ENCODE measurements around the gene OR2T1.

The OR2T1 gene, protein sequence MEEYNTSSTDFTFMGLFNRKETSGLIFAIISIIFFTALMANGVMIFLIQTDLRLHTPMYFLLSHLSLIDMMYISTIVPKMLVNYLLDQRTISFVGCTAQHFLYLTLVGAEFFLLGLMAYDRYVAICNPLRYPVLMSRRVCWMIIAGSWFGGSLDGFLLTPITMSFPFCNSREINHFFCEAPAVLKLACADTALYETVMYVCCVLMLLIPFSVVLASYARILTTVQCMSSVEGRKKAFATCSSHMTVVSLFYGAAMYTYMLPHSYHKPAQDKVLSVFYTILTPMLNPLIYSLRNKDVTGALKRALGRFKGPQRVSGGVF

DNA sequence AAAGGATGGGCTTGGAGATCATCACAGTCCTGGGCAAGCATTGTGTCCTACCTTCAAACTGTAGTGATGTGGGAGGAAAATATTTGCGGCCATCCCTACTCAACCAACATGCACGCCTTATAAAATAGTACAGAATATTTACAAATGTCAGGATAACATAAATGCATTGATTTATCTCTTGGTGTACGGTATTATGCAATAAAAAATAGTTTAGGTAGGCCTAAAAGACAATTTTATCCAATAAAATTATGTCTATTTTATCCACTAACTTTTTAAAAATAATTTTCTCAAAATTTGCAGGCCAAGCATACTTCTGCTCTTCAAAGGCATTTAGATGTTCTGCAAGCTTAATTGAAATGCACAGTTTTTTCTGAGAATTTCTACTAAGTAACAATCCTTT is at the start of gene OR2T1:
Gene OR2T1 (plus strand): TSS at position 301 of the 400 bp plus-strand sequence. CDS start 3,100 bp downstream, outside the sequence.
- no peaks in the 10 kb centered on the region for H3K27me3 ChIP-seq
- no peak for DNase-seq
- TF ChIP-seq CTCF (IDR thresholded peaks at IDR 0.05) = no peak

DNA sequence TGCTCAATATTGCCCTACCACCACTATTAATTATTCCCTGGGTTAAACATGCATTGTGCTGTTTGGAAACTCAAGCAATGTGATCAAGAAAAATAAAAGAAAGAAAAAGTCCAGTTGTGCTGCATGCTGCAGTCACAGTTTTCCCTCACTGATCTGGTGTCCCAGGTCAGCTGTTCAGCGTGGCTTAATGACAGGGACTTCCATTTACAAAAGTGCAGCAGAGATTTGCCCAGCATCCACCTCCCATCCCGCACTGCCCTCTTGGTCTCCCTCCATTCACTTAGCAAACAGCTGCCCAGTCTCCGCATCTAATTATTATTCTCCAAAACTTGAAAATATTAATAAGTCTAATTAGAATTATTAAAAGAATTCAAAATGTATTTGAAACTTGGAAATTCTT is 43.4 kb upstream of the OR2T1 start:
- no peaks in the 10 kb centered on the region for H3K27me3 ChIP-seq
- no peaks in the 10 kb centered on the region for H3K4me1 ChIP-seq
- TF ChIP-seq CTCF (IDR thresholded peaks at IDR 0.05) = no peak
- H3K9me3 ChIP-seq = no peaks in the 10 kb centered on the region
- H3K27ac ChIP-seq = no peak overlapping the region
- no peak for DNase-seq
- intact Hi-C loops (cut with DNase I; ENCODE audit: low total_unique reads) = no loop called here
- no peak overlapping the region for H3K4me3 ChIP-seq
- no peaks in the 10 kb centered on the region for H3K36me3 ChIP-seq

More for the DNA sequence above, at the start of gene OR2T1:
- H3K36me3 ChIP-seq = no peaks in the 10 kb centered on the region
- no peak within 1 kb of the TSS for H3K27ac ChIP-seq
- no peaks in the 10 kb centered on the region for H3K9me3 ChIP-seq
- intact Hi-C loops (cut with DNase I; ENCODE audit: low total_unique reads) = no loop called here
- H3K4me1 ChIP-seq = no peaks in the 10 kb centered on the region
- no peak within 1 kb of the TSS for H3K4me3 ChIP-seq

DNA sequence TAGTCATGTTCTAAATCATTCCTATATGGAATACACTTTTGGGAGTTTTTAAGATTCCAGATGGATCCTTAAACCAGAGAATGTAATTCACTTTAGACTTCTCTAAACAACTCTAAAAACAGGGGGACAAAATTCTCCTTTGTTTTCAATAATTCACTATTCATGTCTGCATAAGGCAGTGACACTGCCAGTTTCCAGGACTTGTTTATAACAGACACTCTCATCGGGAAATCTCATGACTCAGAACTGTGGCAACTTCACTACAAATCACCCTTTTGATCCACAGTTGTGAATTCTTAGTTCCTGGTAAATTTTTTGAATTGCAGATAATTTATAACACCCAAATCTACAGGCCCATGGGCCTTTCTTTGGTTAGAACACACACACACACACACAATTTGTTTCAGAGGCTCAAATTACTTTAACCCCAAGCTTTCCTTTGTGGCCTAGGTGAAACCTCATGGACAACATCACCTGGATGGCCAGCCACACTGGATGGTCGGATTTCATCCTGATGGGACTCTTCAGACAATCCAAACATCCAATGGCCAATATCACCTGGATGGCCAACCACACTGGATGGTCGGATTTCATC is 41.6 kb upstream of the OR2T1 start, which contains the start of gene OR2T4:
Gene OR2T4 (plus strand): TSS at position 545 of the 595 bp plus-strand sequence. CDS start 0 bp downstream, at position 545.
- no peaks in the 10 kb centered on the region for H3K4me1 ChIP-seq
- DNase-seq = no peak
- intact Hi-C loops (cut with DNase I; ENCODE audit: low total_unique reads) = no loop called here

DNA sequence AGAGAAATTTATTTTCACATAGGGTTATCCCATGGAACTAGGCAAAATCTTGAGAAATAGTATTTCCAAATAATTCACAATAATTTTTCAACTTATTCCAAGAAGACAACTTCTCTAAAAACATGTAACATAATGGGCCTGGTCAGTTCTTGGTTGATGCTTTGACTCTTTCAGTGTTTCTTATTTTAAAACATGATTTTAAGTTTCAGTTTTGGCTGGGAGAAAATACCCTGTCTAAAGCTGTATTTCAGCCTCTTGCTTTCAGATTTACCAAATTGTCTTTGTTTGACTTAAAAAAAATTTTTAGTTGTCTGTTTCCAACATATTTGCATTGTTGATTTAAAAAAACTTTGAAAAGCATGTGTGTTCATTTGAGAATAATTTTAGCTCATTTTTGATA is 36.2 kb upstream of the OR2T1 start:
- no peak for DNase-seq
- intact Hi-C loops (cut with DNase I; ENCODE audit: low total_unique reads) = no loop called here

More for the DNA sequence above, 41.6 kb upstream of the OR2T1 start, which contains the start of gene OR2T4:
- no peaks in the 10 kb centered on the region for H3K27me3 ChIP-seq
- H3K36me3 ChIP-seq = no peaks in the 10 kb centered on the region
- no peaks in the 10 kb centered on the region for H3K9me3 ChIP-seq
- no peak for TF ChIP-seq CTCF (IDR thresholded peaks at IDR 0.05)
- no peak within 1 kb of the TSS for H3K4me3 ChIP-seq
- no peak within 1 kb of the TSS for H3K27ac ChIP-seq

DNA sequence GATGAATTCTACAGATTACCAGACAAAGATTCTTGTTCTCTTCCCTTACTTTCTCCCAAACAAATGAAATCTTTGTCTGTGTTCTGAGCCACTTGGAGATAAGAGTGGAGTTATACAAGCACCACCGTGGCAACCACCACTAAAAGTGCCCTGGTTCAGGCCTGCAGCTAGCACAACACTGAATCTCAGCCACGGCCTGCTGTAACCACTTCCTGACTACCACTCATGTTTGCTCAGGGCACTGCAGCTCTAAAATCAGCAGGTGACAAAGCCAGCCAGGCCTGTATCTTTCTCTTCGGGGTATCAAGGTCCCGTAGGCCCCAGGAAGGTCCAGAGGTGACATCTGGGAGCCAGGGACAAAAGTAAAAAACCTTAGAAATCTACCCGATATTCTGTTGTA is 30.5 kb upstream of the OR2T1 start:
- no peak for DNase-seq
- H3K4me1 ChIP-seq = no peaks in the 10 kb centered on the region
- no peak overlapping the region for H3K4me3 ChIP-seq
- H3K9me3 ChIP-seq = no peaks in the 10 kb centered on the region
- no peak for TF ChIP-seq CTCF (IDR thresholded peaks at IDR 0.05)
- intact Hi-C loops (cut with DNase I; ENCODE audit: low total_unique reads) = no loop called here
- H3K27me3 ChIP-seq = no peaks in the 10 kb centered on the region
- H3K27ac ChIP-seq = no peak overlapping the region
- no peaks in the 10 kb centered on the region for H3K36me3 ChIP-seq

More for the DNA sequence above, 36.2 kb upstream of the OR2T1 start:
- Histone ChIP-seq H3K4me3 (no peak overlapping the region), H3K27me3 (no peaks in the 10 kb centered on the region), H3K4me1 (no peaks in the 10 kb centered on the region), H3K27ac (no peak overlapping the region), H3K36me3 (no peaks in the 10 kb centered on the region), H3K9me3 (no peaks in the 10 kb centered on the region)
- TF ChIP-seq CTCF (IDR thresholded peaks at IDR 0.05) = no peak
